ENCODE measurements around the gene TNNT3. TPM values are rescaled to one million over a fixed set of nuclear protein-coding genes. Genes with fewer than 3 reads are reported as not detected.

TNNT3 gene
- total RNA-seq, 1 experiment from 2014 or later: 0.71 TPM

DNA sequence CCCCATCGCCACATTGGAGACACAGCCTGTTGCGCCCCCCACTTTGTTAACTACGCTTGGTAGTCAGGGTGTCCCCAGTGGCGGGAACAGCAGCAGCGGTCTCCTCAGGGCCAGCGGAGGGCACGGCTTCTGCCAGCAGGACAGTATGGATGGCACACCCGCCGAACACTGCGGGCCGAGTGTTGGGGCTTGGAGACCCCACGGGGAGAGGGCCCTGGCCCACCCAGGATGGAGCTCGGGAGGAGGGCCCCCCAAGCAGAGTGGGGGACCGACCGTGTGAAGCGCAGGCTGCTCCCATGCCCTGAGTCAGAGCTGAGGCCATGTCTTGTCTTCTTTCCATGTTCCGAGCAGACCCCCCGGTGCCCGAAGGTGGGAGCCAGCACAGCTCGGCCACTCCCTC lies 45.5 kb downstream of the TNNT3 start:
- no peaks in the 10 kb centered on the region for H3K9me3 ChIP-seq (ENCODE audit: control insufficient read depth in 1 of 2, insufficient read depth in 1 of 2, low read depth in 1 of 2, low read length in 2 of 2)
- no peak overlapping the region for H3K27ac ChIP-seq (ENCODE audit: low read depth, low read length)
- H4K20me1 ChIP-seq (ENCODE audit: insufficient read depth): no peaks in the 10 kb centered on the region
- H2AFZ ChIP-seq (ENCODE audit: low read depth, low read length, poor library complexity, severe bottlenecking): no peak overlapping the region
- H3K9ac ChIP-seq (ENCODE audit: low read length): no peak overlapping the region
- no peak for TF ChIP-seq MAX (IDR thresholded peaks at IDR 0.05)
- no peak for TF ChIP-seq POLR2AphosphoS5 (IDR thresholded peaks at IDR 0.05; ENCODE audit: low read depth, low read length)
- TF ChIP-seq CEBPB (IDR thresholded peaks at IDR 0.05; ENCODE audit: low read depth): no peak
- no peak for TF ChIP-seq EZH2 (IDR thresholded peaks at IDR 0.05)
- no peak for TF ChIP-seq POLR2A (IDR thresholded peaks at IDR 0.05; ENCODE audit: borderline replicate concordance, extremely low read depth, insufficient read depth, insufficient read length)
- no peak for TF ChIP-seq EGR1 (IDR thresholded peaks at IDR 0.05; ENCODE audit: low read depth)
- TF ChIP-seq TCF7L2 (IDR thresholded peaks at IDR 0.05; ENCODE audit: borderline replicate concordance, extremely low read depth, insufficient read depth, insufficient read length): no peak
- TF ChIP-seq ZNF274 (IDR thresholded peaks at IDR 0.05; ENCODE audit: low read depth, low read length): no peak
- no peak for TF ChIP-seq SIN3A (IDR thresholded peaks at IDR 0.05; ENCODE audit: low read depth)
- no peak for TF ChIP-seq ZBTB33 (IDR thresholded peaks at IDR 0.05; ENCODE audit: extremely low read depth, insufficient replicate concordance, low read length)
- no peak for TF ChIP-seq ZFX (IDR thresholded peaks at IDR 0.05)
- TF ChIP-seq ATF3 (IDR thresholded peaks at IDR 0.05): no peak
- ChIA-PET CTCF (no interaction called here), RAD21 (ENCODE audit: low non-redundant PET in 1 of 2, low total read pairs in 2 of 2, uncharacterized antibody in 2 of 2, unreplicated experiment in 2 of 2) (no interaction called here), POLR2A (no interaction called here)
- no peaks in the 10 kb centered on the region for H3K27me3 ChIP-seq (ENCODE audit: insufficient read depth, low read length)
- ATAC-seq (no peak), DNase-seq (ENCODE audit: low read depth, low spot score) (no peak)
- no peaks in the 10 kb centered on the region for H3K36me3 ChIP-seq (ENCODE audit: control insufficient read depth in 1 of 2, insufficient read depth in 2 of 2, low read length in 2 of 2)
- H3K79me2 ChIP-seq (ENCODE audit: insufficient read depth, low read length): no peaks in the 10 kb centered on the region
- no peaks in the 10 kb centered on the region for H3K4me1 ChIP-seq (ENCODE audit: control insufficient read depth in 1 of 2, insufficient read depth in 2 of 2, low read length in 2 of 2)
- H3K4me2 ChIP-seq (ENCODE audit: low read length): no peak overlapping the region
- H3K9me2 ChIP-seq (ENCODE audit: insufficient read depth): no peaks in the 10 kb centered on the region
- intact Hi-C loops (cut with micrococcal nuclease): no loop called here
- BruUV-seq (replicated peaks): no TSS peak
- no peak overlapping the region for H3K4me3 ChIP-seq (replicated peaks in 1 of 2; ENCODE audit: low read depth in 1 of 2, low read length in 2 of 2)
